GM12878 (cell line): Measurements from ENCODE around the gene AJM1. TPM values are rescaled to one million over a fixed set of nuclear protein-coding genes. Genes with fewer than 3 reads are reported as not detected.

Experiments
- ATAC-seq: fragments of 200-7000 bp; cut with Tn5 transposase; 3 replicates; pipeline ENCODE4 v1.9.1; 2020; ENCODE audit warnings: mild to moderate bottlenecking, moderate library complexity
- BruUV-seq: library from RNA; stranded (reverse); fragments of 400-500 nt; replicated peaks from 2 replicates; lab custom pipeline; 2021; lab: Mats Ljungman, UMichigan
- CTCF ChIA-PET: fragments of 300-600 bp; sonication (Branson Sonifier 250); formaldehyde crosslinking; extraction: SDS; loops from one replicate; lab custom pipeline; 2021; ENCODE audit warnings: inconsistent platforms; lab: Yijun Ruan, JAX
- POLR2A ChIA-PET: fragments of 350-600 bp; formaldehyde crosslinking; extraction: SDS; loops from one replicate; lab custom pipeline; 2021; ENCODE audit warnings: inconsistent platforms; lab: Charles Lee
- RAD21 ChIA-PET: fragments of 300-600 bp; sonication (Branson Sonifier 250); formaldehyde crosslinking; loops from one replicate; lab custom pipeline; 2023; ENCODE audit warnings: antibody characterized with exemption; ENCODE audit not compliant: unreplicated experiment; lab: Charles Lee
- SMC1A ChIA-PET: fragments of 300-600 bp; sonication (Branson Sonifier 250); formaldehyde crosslinking; loops from one replicate; lab custom pipeline; 2023; ENCODE audit not compliant: unreplicated experiment, uncharacterized antibody; lab: Charles Lee
- DNase-seq: peaks from one replicate; pipeline ENCODE4 v3.0.0-alpha.2; 2011; ENCODE audit warnings: low read depth, low spot score
- FAIRE-seq: peaks from 3 replicates; lab custom pipeline; 2011; peaks lifted over from hg19 to GRCh38; lab: Jason Lieb, UNC
- H2AFZ ChIP-seq: 2 replicates; pipeline ENCODE4 v1.6.0; 2011; ENCODE audit warnings: low read depth, low read length, control low read depth; ENCODE audit not compliant: control insufficient read depth
- H3K27ac ChIP-seq: 2 replicates; pipeline ENCODE4 v1.5.1; 2011; ENCODE audit warnings: control low read depth; ENCODE audit not compliant: control insufficient read depth, insufficient read depth
- H3K27me3 ChIP-seq, 2 experiments: replicated peaks in 1 of 2; 2 replicates each; pipeline versions ENCODE4 v1.6.0 to v1.6.1; 2011; ENCODE audit warnings: low read length in 1 of 2; ENCODE audit not compliant: control insufficient read depth in 2 of 2, insufficient read depth in 2 of 2
- H3K36me3 ChIP-seq, 2 experiments: 2 replicates each; pipeline ENCODE4 v1.5.1; 2011; ENCODE audit warnings: low read length in 1 of 2; ENCODE audit not compliant: control insufficient read depth in 2 of 2, insufficient read depth in 2 of 2
- H3K4me1 ChIP-seq: 2 replicates; pipeline ENCODE4 v1.6.1; 2011; ENCODE audit warnings: mild to moderate bottlenecking, low read length, moderate library complexity, mixed read lengths; ENCODE audit not compliant: control insufficient read depth, insufficient read depth
- H3K4me2 ChIP-seq: 2 replicates; pipeline ENCODE4 v1.6.0; 2011; ENCODE audit warnings: control low read depth; ENCODE audit not compliant: control insufficient read depth, insufficient read depth
- H3K4me3 ChIP-seq: fragments of 200-600 bp; sonication (generic); 2 replicates; pipeline ENCODE4 v1.5.1; 2016
- H3K79me2 ChIP-seq: 2 replicates; pipeline ENCODE4 v1.6.0; 2011; ENCODE audit warnings: low read length; ENCODE audit not compliant: control insufficient read depth, insufficient read depth
- H3K9ac ChIP-seq: 2 replicates; pipeline ENCODE4 v1.8.0; 2011; ENCODE audit warnings: low read length, control low read depth, mixed read lengths; ENCODE audit not compliant: control insufficient read depth, insufficient read depth
- H3K9me3 ChIP-seq: replicated peaks from 3 replicates; pipeline ENCODE4 v1.5.1; 2011; ENCODE audit warnings: mild to moderate bottlenecking, low read length; ENCODE audit not compliant: control insufficient read depth, insufficient read depth
- H4K20me1 ChIP-seq: 2 replicates; pipeline ENCODE4 v1.6.0; 2011; ENCODE audit not compliant: control insufficient read depth, insufficient read depth
- CHD2 ChIP-seq: IDR thresholded peaks from 2 replicates; pipeline ENCODE4 v1.6.1; 2011; ENCODE audit warnings: low read depth, low read length, improper control_type of control experiment, borderline replicate concordance
- MTA2 ChIP-seq: fragments of 450-650 bp; IDR thresholded peaks from 2 replicates; pipeline ENCODE4 v1.6.1; 2016; ENCODE audit warnings: low read depth, mild to moderate bottlenecking, moderate library complexity
- POLR2A ChIP-seq: IDR thresholded peaks from 2 replicates; pipeline ENCODE4 v1.6.1; 2011; ENCODE audit warnings: low read depth, mild to moderate bottlenecking, low read length
- RCOR1 ChIP-seq: conservative IDR thresholded peaks from 2 replicates; pipeline ENCODE4 v1.6.1; 2012; ENCODE audit warnings: low read depth, low read length, improper control_type of control experiment
- RELA ChIP-seq: fragments of 450-650 bp; IDR thresholded peaks from 2 replicates; pipeline ENCODE4 v1.8.0; 2014; ENCODE audit warnings: borderline replicate concordance; ENCODE audit not compliant: partially characterized antibody
- ZBTB40 ChIP-seq: fragments of 450-650 bp; IDR thresholded peaks from 2 replicates; pipeline ENCODE4 v1.6.1; 2016; ENCODE audit warnings: mild to moderate bottlenecking, moderate library complexity, borderline replicate concordance
- WGBS: methylation state at CpG from one replicate; pipeline ENCODE4 v1.1.6; 2016; ENCODE audit warnings: low lambda C conversion rate; ENCODE audit not compliant: insufficient replicate concordance, insufficient coverage; ENCODE audit errors: missing lambda C conversion rate; 5-methylcytosine and 5-hydroxymethylcytosine counted together
- in situ Hi-C: fragments of 300-500 bp; cut with MboI; formaldehyde crosslinking; loops from 9 replicates; pipeline ENCODE4 v1.14.3; 2018; ENCODE audit warnings: mixed read lengths
- intact Hi-C: fragments of 100-400 bp; cut with micrococcal nuclease; formaldehyde crosslinking; loops from one replicate; pipeline ENCODE4 v1.14.2; 2022; ENCODE audit not compliant: unreplicated experiment
- polyA plus RNA-seq, 11 experiments: library from polyadenylated mRNA; depleted of rRNA in 4 of 11; unstranded in 6 of 11; stranded (reverse) in 5 of 11; fragments of >200 nt; fragmentation: Nextera tagmentation in 4 of 11; fragmentation: Illumina TruSeq in 1 of 11; extraction: Ambion mirVana in 4 of 11; extraction: Trizol in 1 of 11; gene quantifications; 1 replicate in 1 of 11; 2 replicates in 10 of 11; pipeline versions ENCODE4 v1.2.1 to v1.2.3, GENCODE V29; 2011 to 2016; ENCODE audit warnings: inconsistent platforms in 2 of 11, missing spikeins in 2 of 11, low read depth in 1 of 11
- total RNA-seq, 4 experiments: library from RNA; depleted of rRNA in 3 of 4; stranded (reverse); fragments of >200 nt in 3 of 4; fragmentation: Illumina TruSeq in 1 of 4; extraction: Trizol in 1 of 4; gene quantifications; 2 replicates each; pipeline versions ENCODE4 v1.2.1 to v1.2.3, GENCODE V29; 2013 to 2021

AJM1 gene
- total and polyA plus RNA-seq, 10 of the 15 experiments (the other 5 are each of a cell fraction or from before 2014, with no cell fraction given), result 0.06 to 2.5 (median 1.0) TPM; not detected in 2

- Histone ChIP-seq H3K4me3 (no peak overlapping the region), H3K9me3 (peaks cover 4% of the 10 kb centered on the region; the same call in 1 of the 3 replicates), H3K4me2 (no peak overlapping the region), H3K4me1 (peaks cover 13% of the 10 kb centered on the region), H3K9ac (no peak overlapping the region), H3K36me3 (peaks cover 1 to 3% of the 10 kb centered on the region in 2 experiments; a peak in 3 of 4 replicates), H4K20me1 (no peaks in the 10 kb centered on the region; the same call in 1 of the 2 replicates), H3K79me2 (peaks cover 10% of the 10 kb centered on the region; the same call in 1 of the 2 replicates), H3K27ac (no peak overlapping the region), H3K27me3 (no peaks in the 10 kb centered on the region; a peak in 1 of 4 replicates), H2AFZ (no peak overlapping the region)
- WGBS, result 86% methylated on average over 51 of the region's 102 CpGs
- TF ChIP-seq POLR2A (peak; percentile 18; the same call in 1 of the 2 replicates), CHD2 (no peak), RCOR1 (no peak), RELA (no peak), MTA2 (no peak), ZBTB40 (no peak)
- BruUV-seq, result no TSS peak
- SMC1A ChIA-PET, result no interaction called here
- ATAC-seq (no peak), FAIRE-seq (no peak), DNase-seq (no peak)
- POLR2A ChIA-PET, result no interaction called here
- CTCF ChIA-PET, result interaction anchor here (4.5 kb wide), 1 partner anchor 39 kb away, joined by 46 read pairs; the partner anchor contains the start of gene TRAF2
- RAD21 ChIA-PET, result interaction anchor here (4.1 kb wide), 1 partner anchor 53 kb away, joined by 16 read pairs; no protein-coding TSS in a partner anchor
- in situ Hi-C loops (no loop called here), intact Hi-C loops (loop anchor here (5.0 kb wide), 2 partner anchors 37 to 192 kb away; no protein-coding TSS in a partner anchor)
These were observed 3.4 kb downstream of the AJM1 start for GRCh38 chr9:136845465-136846260.
